ENCODE data around the gene COL11A1. TPM values are rescaled to one million over a fixed set of nuclear protein-coding genes. Genes with fewer than 3 reads are reported as not detected.

COL11A1 gene
- total and polyA plus RNA-seq, 2 experiments from 2014 or later: 37.4 to 56.7 TPM

DNA sequence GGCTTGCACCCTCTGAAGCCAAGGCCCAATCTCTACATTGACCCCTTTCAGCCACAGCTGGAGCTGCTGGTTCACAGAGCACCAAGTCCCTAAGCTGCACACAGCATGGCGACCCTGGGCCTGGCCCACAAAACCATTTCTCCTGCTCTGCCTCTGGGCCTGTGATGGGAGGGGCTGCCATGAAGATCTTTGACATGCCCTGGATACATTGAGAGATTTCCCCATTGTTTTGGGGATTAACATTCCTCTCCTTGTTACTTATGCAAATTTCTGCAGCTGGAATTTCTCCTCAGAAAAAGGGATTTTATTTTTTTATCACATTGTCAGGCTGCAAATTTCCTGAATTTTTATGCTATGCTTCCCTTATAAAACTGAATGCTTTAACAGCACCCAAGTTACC, 235.8 kb downstream of the COL11A1 start:
- Histone ChIP-seq H3K4me3 (no peak overlapping the region), H3K27me3 (no peaks in the 10 kb centered on the region), H3K4me1 (ENCODE audit: low read depth) (no peaks in the 10 kb centered on the region), H3K36me3 (no peaks in the 10 kb centered on the region), H3K27ac (no peak overlapping the region), H3K9me3 (ENCODE audit: low read depth) (no peaks in the 10 kb centered on the region)
- DNase-seq (ENCODE audit: low read depth in 1 of 2, low spot score in 1 of 2): no peak
- TF ChIP-seq, protein P1, sequence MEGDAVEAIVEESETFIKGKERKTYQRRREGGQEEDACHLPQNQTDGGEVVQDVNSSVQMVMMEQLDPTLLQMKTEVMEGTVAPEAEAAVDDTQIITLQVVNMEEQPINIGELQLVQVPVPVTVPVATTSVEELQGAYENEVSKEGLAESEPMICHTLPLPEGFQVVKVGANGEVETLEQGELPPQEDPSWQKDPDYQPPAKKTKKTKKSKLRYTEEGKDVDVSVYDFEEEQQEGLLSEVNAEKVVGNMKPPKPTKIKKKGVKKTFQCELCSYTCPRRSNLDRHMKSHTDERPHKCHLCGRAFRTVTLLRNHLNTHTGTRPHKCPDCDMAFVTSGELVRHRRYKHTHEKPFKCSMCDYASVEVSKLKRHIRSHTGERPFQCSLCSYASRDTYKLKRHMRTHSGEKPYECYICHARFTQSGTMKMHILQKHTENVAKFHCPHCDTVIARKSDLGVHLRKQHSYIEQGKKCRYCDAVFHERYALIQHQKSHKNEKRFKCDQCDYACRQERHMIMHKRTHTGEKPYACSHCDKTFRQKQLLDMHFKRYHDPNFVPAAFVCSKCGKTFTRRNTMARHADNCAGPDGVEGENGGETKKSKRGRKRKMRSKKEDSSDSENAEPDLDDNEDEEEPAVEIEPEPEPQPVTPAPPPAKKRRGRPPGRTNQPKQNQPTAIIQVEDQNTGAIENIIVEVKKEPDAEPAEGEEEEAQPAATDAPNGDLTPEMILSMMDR (IDR thresholded peaks at IDR 0.05; ENCODE audit: low read depth, low read length): no peak

DNA sequence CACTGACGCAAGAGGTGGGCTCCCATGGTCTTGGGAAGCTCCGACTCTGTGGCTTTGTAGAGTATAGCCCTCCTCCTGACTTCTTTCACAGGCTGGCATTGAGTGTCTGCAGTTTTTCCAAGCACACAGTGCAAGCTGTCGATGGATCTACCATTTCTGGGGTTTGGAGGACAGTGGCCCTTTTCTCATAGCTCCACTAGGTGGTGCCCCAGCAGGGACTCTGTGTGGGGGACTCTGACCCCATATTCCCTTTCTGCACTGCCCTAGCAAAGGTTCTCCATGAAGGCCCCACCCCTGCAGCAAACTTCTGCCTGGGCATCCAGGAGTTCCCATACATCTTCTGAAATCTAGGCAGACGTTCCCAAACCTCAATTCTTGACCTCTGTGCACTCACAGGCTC, 236.2 kb downstream of the COL11A1 start:
- H3K4me3 ChIP-seq: no peak overlapping the region
- no peak for DNase-seq (ENCODE audit: low read depth in 1 of 2, low spot score in 1 of 2)
- TF ChIP-seq, protein P1 (IDR thresholded peaks at IDR 0.05; ENCODE audit: low read depth, low read length): no peak
- no peaks in the 10 kb centered on the region for H3K36me3 ChIP-seq
- H3K9me3 ChIP-seq (ENCODE audit: low read depth): no peaks in the 10 kb centered on the region
- no peaks in the 10 kb centered on the region for H3K27me3 ChIP-seq
- H3K27ac ChIP-seq: no peak overlapping the region
- H3K4me1 ChIP-seq (ENCODE audit: low read depth): no peaks in the 10 kb centered on the region

DNA sequence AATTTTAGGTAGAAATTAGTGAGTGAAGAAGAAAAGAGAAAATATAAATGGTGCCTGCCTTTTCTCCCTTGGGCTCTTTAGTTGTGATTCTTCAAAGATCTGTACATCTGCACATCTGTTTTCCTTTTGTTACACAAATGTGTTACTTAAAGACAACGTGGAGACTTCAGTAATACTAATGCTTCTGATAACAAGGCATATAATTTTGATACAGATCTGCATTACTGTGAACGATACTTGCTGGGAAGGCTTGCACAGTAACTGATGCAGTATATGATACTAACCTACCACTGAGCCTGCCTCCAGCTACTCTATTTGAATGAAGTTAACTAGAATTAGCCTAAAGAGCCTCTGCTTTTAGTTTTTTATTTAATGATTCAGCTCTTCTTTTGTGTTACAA, 244.6 kb downstream of the COL11A1 start:
- Histone ChIP-seq H3K4me1 (ENCODE audit: low read depth) (no peaks in the 10 kb centered on the region), H3K27me3 (no peaks in the 10 kb centered on the region), H3K27ac (no peak overlapping the region), H3K36me3 (no peaks in the 10 kb centered on the region), H3K4me3 (no peak overlapping the region), H3K9me3 (ENCODE audit: low read depth) (no peaks in the 10 kb centered on the region)
- TF ChIP-seq, protein P1 (IDR thresholded peaks at IDR 0.05; ENCODE audit: low read depth, low read length): no peak
- DNase-seq (ENCODE audit: low read depth in 1 of 2, low spot score in 1 of 2): no peak

GRCh38 chr1:102861247-102861646, 247.1 kb downstream of the COL11A1 start:
- Histone ChIP-seq H3K9me3 (ENCODE audit: low read depth) (no peaks in the 10 kb centered on the region), H3K27me3 (no peaks in the 10 kb centered on the region), H3K4me1 (ENCODE audit: low read depth) (no peaks in the 10 kb centered on the region), H3K27ac (no peak overlapping the region), H3K36me3 (no peaks in the 10 kb centered on the region), H3K4me3 (no peak overlapping the region)
- TF ChIP-seq, protein P1 (IDR thresholded peaks at IDR 0.05; ENCODE audit: low read depth, low read length): no peak
- no peak for DNase-seq (ENCODE audit: low read depth in 1 of 2, low spot score in 1 of 2)

GRCh38 chr1:102858695-102859094, 249.6 kb downstream of the COL11A1 start:
- H3K36me3 ChIP-seq: no peaks in the 10 kb centered on the region
- no peaks in the 10 kb centered on the region for H3K27me3 ChIP-seq
- DNase-seq (ENCODE audit: low read depth in 1 of 2, low spot score in 1 of 2): peak in 1 of 2 donors; percentile 7
- H3K9me3 ChIP-seq (ENCODE audit: low read depth): no peaks in the 10 kb centered on the region
- H3K27ac ChIP-seq: no peak overlapping the region
- no peaks in the 10 kb centered on the region for H3K4me1 ChIP-seq (ENCODE audit: low read depth)
- TF ChIP-seq, protein P1 (IDR thresholded peaks at IDR 0.05; ENCODE audit: low read depth, low read length): no peak
- no peak overlapping the region for H3K4me3 ChIP-seq

- no peak for DNase-seq (ENCODE audit: low read depth in 1 of 2, low spot score in 1 of 2)
- Histone ChIP-seq H3K4me3 (no peak overlapping the region), H3K27ac (no peak overlapping the region), H3K36me3 (no peaks in the 10 kb centered on the region), H3K4me1 (ENCODE audit: low read depth) (no peaks in the 10 kb centered on the region), H3K9me3 (ENCODE audit: low read depth) (no peaks in the 10 kb centered on the region), H3K27me3 (no peaks in the 10 kb centered on the region)
- TF ChIP-seq, protein P1 (IDR thresholded peaks at IDR 0.05; ENCODE audit: low read depth, low read length): no peak
Observed at GRCh38 chr1:102857251-102857650, 251.1 kb downstream of the COL11A1 start.
